GM18870 (cell line): ENCODE data around the gene ANKRD60.

Source experiments
- ATAC-seq: cut with Tn5 transposase; IDR thresholded peaks from one replicate; pipeline ENCODE4 v1.9.1; 2021; ENCODE audit warnings: moderate library complexity; ENCODE audit not compliant: unreplicated experiment

ANKRD60 gene

GRCh38 chr20:58245181-58245891 is 16.9 kb upstream of the ANKRD60 start:
- ATAC-seq: no peak

- ATAC-seq: no peak
Observed at GRCh38 chr20:58244517-58245030, 16.1 kb upstream of the ANKRD60 start.

GRCh38 chr20:58243653-58244410 is 15.4 kb upstream of the ANKRD60 start:
- no peak for ATAC-seq

GRCh38 chr20:58242824-58243223 is 14.4 kb upstream of the ANKRD60 start:
- ATAC-seq: no peak

- no peak for ATAC-seq
Observed at GRCh38 chr20:58241766-58242465, 13.5 kb upstream of the ANKRD60 start.

- ATAC-seq: no peak
Observed at GRCh38 chr20:58240471-58240870, 12.0 kb upstream of the ANKRD60 start.

GRCh38 chr20:58239216-58239615 is 10.8 kb upstream of the ANKRD60 start:
- ATAC-seq: no peak

- no peak for ATAC-seq
Observed at GRCh38 chr20:58238490-58238889, 10.0 kb upstream of the ANKRD60 start.

- no peak for ATAC-seq
Observed at GRCh38 chr20:58237318-58238132, 9.1 kb upstream of the ANKRD60 start.

GRCh38 chr20:58236612-58237317 is 8.3 kb upstream of the ANKRD60 start:
- peak; percentile 67 for ATAC-seq

- no peak for ATAC-seq
Observed at GRCh38 chr20:58235010-58235409, 6.6 kb upstream of the ANKRD60 start.

- ATAC-seq: no peak
Observed at GRCh38 chr20:58233881-58234528, 5.6 kb upstream of the ANKRD60 start.

GRCh38 chr20:58233393-58233792 is 4.9 kb upstream of the ANKRD60 start:
- no peak for ATAC-seq

GRCh38 chr20:58231683-58232082 is 3.2 kb upstream of the ANKRD60 start:
- no peak for ATAC-seq

GRCh38 chr20:58229198-58229798 is 845 bp upstream of the ANKRD60 start:
- no peak for ATAC-seq

GRCh38 chr20:58228103-58228483 is 360 bp downstream of the ANKRD60 start:
- ATAC-seq: no peak

- ATAC-seq: no peak
Observed at GRCh38 chr20:58227391-58228102, 906 bp downstream of the ANKRD60 start.

- ATAC-seq: no peak
Observed at GRCh38 chr20:58225452-58226200, 2.8 kb downstream of the ANKRD60 start.
